Parathyroid adenoma (tissue), 2 donors: ENCODE measurements around the gene LRRC51.

Source experiments
- H2AFZ ChIP-seq: fragments of 300-600 bp; sonication (generic); one replicate; pipeline ENCODE4 v1.7.0; 2017; ENCODE audit warnings: antibody characterized with exemption, mild to moderate bottlenecking
- H3K27ac ChIP-seq: fragments of 300-600 bp; sonication (generic); one replicate; pipeline ENCODE4 v1.7.0; 2017
- H3K27me3 ChIP-seq: fragments of 300-600 bp; sonication (generic); one replicate; pipeline ENCODE4 v1.7.0; 2017; ENCODE audit warnings: low read length; ENCODE audit not compliant: control insufficient read depth, insufficient read depth
- H3K36me3 ChIP-seq: fragments of 300-600 bp; sonication (generic); one replicate; pipeline ENCODE4 v1.7.0; 2017; ENCODE audit warnings: low read length; ENCODE audit not compliant: control insufficient read depth, insufficient read depth
- H3K4me1 ChIP-seq: fragments of 300-600 bp; sonication (generic); one replicate; pipeline ENCODE4 v1.7.0; 2017; ENCODE audit warnings: control low read depth
- H3K4me2 ChIP-seq: fragments of 300-600 bp; sonication (generic); one replicate; pipeline ENCODE4 v1.7.0; 2017; ENCODE audit warnings: low read length
- H3K4me3 ChIP-seq: fragments of 300-600 bp; sonication (generic); one replicate; pipeline ENCODE4 v1.7.0; 2017; ENCODE audit warnings: low read depth, low read length
- H3K79me2 ChIP-seq: fragments of 300-600 bp; sonication (generic); one replicate; pipeline ENCODE4 v1.7.0; 2017; ENCODE audit warnings: control low read depth
- H3K9ac ChIP-seq: fragments of 300-600 bp; sonication (generic); one replicate; pipeline ENCODE4 v1.7.0; 2017; ENCODE audit warnings: mild to moderate bottlenecking
- H3K9me3 ChIP-seq: fragments of 300-600 bp; sonication (generic); one replicate; pipeline ENCODE4 v1.7.0; 2017; ENCODE audit warnings: low read length; ENCODE audit not compliant: control insufficient read depth
- TF ChIP-seq, protein P1 (sequence below): fragments of 300-600 bp; sonication (generic); IDR thresholded peaks from one replicate; pipeline ENCODE4 v1.7.0; 2017; ENCODE audit warnings: antibody characterized with exemption, mild to moderate bottlenecking
- donor health status: primary hyperparathyroidism.

The LRRC51 gene

DNA sequence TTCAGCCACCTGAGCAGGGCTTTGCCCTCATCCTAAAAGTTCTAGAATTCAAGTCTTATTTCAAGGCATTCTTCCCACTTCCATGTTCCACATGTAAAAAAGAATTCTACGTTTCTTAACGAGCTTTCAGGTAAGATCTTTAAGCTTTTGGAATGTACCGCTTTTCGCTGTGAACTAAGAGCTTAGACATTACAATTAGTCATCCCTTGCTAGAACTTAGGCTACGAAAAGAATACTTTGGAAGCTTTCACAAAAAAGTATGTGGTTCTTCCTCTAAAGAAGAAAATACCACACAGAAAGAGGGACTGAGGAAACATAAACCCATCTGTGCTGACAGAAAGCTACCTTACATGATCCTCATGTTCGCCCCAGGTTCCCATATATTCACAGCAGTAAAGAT is 2.2 kb upstream of the LRRC51 start:
- H3K4me1 ChIP-seq = peaks cover 4% of the 10 kb centered on the region
- no peaks in the 10 kb centered on the region for H3K27me3 ChIP-seq
- H3K4me2 ChIP-seq = no peak overlapping the region
- H3K79me2 ChIP-seq = peaks cover 4% of the 10 kb centered on the region
- H3K9me3 ChIP-seq = no peaks in the 10 kb centered on the region
- TF ChIP-seq, protein P1, sequence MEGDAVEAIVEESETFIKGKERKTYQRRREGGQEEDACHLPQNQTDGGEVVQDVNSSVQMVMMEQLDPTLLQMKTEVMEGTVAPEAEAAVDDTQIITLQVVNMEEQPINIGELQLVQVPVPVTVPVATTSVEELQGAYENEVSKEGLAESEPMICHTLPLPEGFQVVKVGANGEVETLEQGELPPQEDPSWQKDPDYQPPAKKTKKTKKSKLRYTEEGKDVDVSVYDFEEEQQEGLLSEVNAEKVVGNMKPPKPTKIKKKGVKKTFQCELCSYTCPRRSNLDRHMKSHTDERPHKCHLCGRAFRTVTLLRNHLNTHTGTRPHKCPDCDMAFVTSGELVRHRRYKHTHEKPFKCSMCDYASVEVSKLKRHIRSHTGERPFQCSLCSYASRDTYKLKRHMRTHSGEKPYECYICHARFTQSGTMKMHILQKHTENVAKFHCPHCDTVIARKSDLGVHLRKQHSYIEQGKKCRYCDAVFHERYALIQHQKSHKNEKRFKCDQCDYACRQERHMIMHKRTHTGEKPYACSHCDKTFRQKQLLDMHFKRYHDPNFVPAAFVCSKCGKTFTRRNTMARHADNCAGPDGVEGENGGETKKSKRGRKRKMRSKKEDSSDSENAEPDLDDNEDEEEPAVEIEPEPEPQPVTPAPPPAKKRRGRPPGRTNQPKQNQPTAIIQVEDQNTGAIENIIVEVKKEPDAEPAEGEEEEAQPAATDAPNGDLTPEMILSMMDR = no peak
- no peak overlapping the region for H3K9ac ChIP-seq
- no peaks in the 10 kb centered on the region for H3K36me3 ChIP-seq
- no peak overlapping the region for H2AFZ ChIP-seq
- H3K27ac ChIP-seq = no peak overlapping the region
- H3K4me3 ChIP-seq = no peak overlapping the region

DNA sequence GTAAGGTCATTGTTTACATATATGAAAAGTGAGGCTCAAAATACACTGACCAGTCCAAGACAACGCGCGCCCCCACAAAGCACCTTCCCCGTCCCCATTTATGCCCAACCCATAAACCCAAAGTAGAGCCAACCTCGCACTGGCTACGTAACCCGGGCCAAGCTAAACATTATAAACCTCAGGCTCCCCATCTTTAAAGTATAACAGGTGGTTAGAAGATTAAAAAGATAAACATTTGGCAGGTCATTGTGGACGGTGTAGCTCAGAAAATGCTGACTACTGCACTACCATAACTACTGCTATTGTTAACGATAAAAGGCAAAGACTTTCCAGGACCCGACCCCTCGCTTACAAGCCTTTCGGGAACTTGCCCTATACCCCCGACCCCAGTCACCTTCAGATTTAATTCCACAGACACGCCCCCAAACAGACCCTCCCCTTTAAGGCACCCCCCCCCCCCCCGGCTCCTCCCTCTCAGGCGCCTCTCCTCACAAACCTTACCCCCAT is 778 bp upstream of the LRRC51 start:
- peaks cover 4% of the 10 kb centered on the region for H3K4me1 ChIP-seq
- TF ChIP-seq, protein P1 = no peak
- peak overlapping the region; percentile 82 for H2AFZ ChIP-seq
- peak overlapping the region; percentile 37 for H3K9ac ChIP-seq
- H3K27me3 ChIP-seq = no peaks in the 10 kb centered on the region
- peak overlapping the region; percentile 64 for H3K4me3 ChIP-seq
- peak overlapping the region; percentile 89 for H3K4me2 ChIP-seq
- peaks cover 4% of the 10 kb centered on the region for H3K79me2 ChIP-seq
- H3K9me3 ChIP-seq = no peaks in the 10 kb centered on the region
- H3K27ac ChIP-seq = peak overlapping the region; percentile 93
- H3K36me3 ChIP-seq = no peaks in the 10 kb centered on the region

DNA sequence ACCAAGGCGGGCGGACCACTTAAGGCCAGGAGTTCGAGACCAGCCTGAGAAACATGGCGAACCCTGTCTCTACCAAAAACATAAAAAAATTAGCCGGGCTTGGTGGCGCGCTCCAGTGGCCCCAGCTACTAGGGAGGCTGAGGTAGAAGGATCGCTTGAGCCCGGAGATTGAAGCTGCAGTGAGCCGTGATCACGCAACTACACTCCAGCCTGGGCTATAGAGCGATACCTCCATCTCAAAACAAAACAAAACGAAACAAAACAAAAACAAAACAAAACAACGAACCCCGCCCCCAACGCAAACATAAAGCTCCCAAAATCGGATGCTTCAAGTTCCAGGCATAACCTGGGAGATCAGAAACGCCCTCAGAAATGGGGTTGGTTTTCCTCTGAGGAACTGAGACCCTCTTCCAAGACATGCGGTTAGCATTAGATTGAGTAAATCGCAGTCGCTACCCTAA is 564 bp downstream of the LRRC51 start:
- no peak overlapping the region for H3K9ac ChIP-seq
- no peaks in the 10 kb centered on the region for H3K27me3 ChIP-seq
- H2AFZ ChIP-seq = peak overlapping the region; percentile 82
- H3K4me1 ChIP-seq = peaks cover 4% of the 10 kb centered on the region
- TF ChIP-seq, protein P1 = no peak
- peak overlapping the region; percentile 89 for H3K4me2 ChIP-seq
- H3K9me3 ChIP-seq = no peaks in the 10 kb centered on the region
- H3K79me2 ChIP-seq = peaks cover 4% of the 10 kb centered on the region
- no peaks in the 10 kb centered on the region for H3K36me3 ChIP-seq
- peak overlapping the region; percentile 64 for H3K4me3 ChIP-seq
- peak overlapping the region; percentile 93 for H3K27ac ChIP-seq

GRCh38 chr11:72081821-72082453 is 1.3 kb downstream of the LRRC51 start:
- H3K79me2 ChIP-seq = peaks cover 4% of the 10 kb centered on the region
- no peaks in the 10 kb centered on the region for H3K9me3 ChIP-seq
- H3K4me3 ChIP-seq = no peak overlapping the region
- H3K9ac ChIP-seq = no peak overlapping the region
- H3K27ac ChIP-seq = peak overlapping the region; percentile 82
- H3K27me3 ChIP-seq = no peaks in the 10 kb centered on the region
- peaks cover 4% of the 10 kb centered on the region for H3K4me1 ChIP-seq
- no peaks in the 10 kb centered on the region for H3K36me3 ChIP-seq
- TF ChIP-seq, protein P1 = no peak
- no peak overlapping the region for H3K4me2 ChIP-seq
- no peak overlapping the region for H2AFZ ChIP-seq

- no peaks in the 10 kb centered on the region for H3K9me3 ChIP-seq
- no peak overlapping the region for H2AFZ ChIP-seq
- no peaks in the 10 kb centered on the region for H3K27me3 ChIP-seq
- H3K9ac ChIP-seq = no peak overlapping the region
- H3K79me2 ChIP-seq = peaks cover 4% of the 10 kb centered on the region
- TF ChIP-seq, protein P1 = no peak
- no peak overlapping the region for H3K4me2 ChIP-seq
- no peak overlapping the region for H3K4me3 ChIP-seq
- H3K36me3 ChIP-seq = no peaks in the 10 kb centered on the region
- H3K4me1 ChIP-seq = peaks cover 4% of the 10 kb centered on the region
- peak overlapping the region; percentile 82 for H3K27ac ChIP-seq
These were observed 2.8 kb downstream of the LRRC51 start for GRCh38 chr11:72083414-72083813.
